ENCODE results near the gene SPEN.
"Not testable (repeated sequence)": the region's sequence is repeated elsewhere in the genome, so short reads cannot be mapped to it uniquely, and the experiment has no call there.

SPEN gene

DNA sequence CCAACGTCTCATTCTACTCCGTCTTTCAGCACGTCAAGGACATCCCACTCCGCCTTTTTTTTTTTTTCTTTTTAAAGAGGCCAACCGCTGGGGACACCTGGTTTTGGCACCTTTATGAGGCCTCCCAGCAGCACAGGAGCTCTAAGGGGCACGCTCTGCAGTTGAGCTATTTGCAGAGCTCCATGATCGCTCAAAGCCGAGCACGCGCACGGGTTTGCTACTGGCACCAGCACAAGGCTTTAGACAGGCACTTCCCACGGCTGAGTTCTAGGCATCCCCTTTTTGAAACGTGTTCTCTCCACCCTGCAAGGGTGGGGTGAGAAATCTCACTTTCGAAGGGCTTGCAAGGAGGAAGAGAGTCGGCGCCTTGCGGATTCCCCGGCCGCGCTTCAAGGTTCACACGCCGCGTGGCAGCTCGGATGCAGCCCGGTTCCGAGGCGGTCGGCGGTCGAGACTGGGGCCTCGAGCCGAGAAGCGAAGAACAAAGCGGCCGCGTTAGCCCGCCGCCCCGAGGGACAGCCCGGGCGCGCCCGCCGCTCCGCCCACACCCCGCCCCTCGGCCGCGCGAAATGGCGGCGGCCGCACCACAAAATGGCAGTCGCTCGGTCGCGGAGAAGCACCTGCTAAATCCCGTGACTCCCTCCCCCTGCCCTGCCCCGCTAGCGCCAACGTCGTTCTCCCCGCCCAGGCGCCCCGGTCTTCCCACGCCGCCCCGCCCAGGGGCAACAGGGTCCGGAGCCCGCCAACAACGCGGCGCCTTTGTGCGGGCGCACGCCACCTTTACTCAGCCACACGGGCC is 12.9 kb upstream of the SPEN start:
- peak; percentile 69 to 84 (median 80) for DNase-seq (ENCODE audit: low read depth in 4 of 4, low spot score in 1 of 4)

DNA sequence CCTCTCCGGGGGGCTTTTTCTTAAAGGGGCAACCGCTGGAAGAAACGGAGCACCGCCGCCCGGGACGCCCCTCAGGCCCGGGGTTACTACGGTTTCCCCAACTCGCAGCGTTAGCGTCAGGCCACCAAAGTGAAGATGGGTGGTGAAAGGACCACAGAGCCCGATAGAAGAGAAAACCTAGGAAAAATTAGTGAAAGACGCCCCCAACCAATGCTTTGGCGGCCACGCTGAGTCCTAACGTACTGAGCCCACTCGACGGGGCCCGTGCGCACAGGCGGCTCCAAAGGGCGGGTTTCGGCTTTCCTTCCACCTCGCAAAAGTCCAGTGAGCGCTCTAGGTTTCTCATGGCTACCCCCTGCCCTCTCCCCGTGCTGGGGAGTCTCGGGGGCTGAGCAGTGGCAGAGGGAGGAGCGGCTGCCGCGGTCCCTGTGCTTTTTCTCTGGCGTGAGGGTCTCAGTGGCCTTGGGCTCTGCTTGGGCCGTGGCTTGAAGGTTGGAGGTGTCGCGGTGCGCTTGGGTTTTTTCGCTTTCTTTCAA is 12.2 kb upstream of the SPEN start:
- no peak for DNase-seq (ENCODE audit: low read depth in 4 of 4, low spot score in 1 of 4)

DNA sequence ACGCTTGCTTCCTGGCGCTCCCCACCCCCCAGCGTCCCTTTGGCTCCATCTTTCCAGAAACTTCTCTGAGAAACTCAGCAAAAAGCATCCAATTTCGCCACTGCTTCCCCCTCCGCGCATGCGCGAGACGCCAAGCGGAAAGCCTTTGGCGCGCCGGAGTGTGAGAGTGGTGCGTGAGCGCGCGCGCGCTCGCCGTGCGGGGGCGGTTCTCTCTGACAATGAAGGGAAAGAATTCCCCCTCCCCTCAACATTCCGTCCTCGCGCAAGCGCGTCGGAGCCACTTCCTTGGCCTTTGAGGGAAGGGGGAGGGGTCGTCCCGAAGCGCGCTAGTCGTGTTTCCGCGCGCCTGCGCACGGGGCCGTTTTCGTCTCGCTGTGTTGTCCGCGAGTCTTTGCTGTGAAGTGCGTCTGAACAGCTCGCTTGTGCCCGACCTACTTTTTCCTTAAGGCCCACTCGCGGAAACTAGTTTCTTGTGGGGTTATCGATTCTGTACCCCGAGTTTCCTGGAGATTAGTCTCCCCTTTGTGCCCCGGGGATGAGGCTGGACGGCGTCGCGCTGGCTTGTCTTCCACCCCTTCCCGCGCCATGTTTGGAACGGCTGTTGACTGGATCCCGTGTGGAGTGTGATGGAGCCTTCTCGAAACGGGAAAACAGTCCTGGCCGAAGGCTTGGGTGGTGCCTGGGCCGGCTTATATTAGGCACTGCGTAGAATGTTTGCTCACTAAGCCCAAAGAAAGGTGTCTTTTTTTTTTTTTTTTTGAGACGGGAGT is 11.6 kb upstream of the SPEN start:
- peak; percentile 98 to 99 (median 99) for DNase-seq (ENCODE audit: low read depth in 4 of 4, low spot score in 1 of 4)

DNA sequence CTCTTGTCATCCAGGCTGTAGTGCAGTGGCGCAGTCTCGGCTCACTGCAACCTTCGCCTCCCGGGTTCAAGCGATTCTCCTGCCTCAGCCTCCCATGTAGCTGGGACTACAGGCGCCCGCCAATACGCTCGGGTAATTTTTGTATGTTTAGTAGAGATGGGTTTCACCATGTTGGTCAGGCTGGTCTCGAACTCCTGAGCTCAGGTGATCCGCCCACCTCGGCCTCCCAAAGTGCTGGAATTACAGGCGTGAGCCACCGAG is 11.1 kb upstream of the SPEN start:
- not testable (repeated sequence) for DNase-seq (ENCODE audit: low read depth in 4 of 4, low spot score in 1 of 4)

DNA sequence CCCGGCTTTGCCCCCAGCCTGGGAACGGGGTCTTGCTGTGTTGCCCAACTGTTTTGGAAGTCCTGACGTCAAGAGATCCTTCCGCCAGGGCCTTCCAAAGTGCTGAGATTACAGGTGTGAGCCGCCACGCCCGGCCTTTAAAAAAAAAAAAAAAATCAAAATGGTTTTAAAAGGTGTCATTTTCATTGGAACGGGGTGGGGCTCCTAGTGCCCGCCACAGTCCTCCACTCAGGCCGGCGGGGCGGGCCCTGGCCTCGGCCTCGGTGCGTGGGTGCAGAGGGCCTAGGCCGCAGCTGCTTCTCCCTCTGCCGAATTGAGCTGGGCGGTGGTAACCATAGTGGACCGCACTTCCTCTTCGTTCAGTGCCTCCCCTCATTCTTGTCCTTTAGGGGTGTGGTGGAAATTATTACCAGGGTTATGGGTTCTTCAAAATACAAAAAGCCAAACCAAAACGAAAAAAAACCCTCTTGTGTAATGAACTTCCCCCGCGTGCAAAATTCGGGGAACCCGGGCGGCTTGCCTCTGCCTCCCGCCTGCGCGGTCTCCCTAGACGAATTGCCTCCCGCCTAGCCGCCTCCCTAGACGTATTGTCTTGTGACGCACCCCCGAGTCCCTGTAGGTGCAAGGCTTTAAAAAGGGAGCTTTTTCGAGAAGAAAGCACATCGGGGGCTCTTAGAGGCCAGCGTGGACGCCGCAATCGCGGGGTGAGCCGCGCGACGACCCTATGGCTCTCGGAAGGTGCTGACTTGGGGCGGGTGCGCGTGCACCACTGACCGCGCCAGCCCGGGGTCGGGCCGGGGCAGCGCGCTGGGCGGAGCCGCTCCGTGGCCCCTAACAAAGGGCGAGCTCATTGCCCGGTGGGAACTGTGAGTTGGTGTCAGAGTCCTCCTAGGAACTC is 10.5 kb upstream of the SPEN start:
- peak in 2 of 4 experiments; percentile 11 to 33 for DNase-seq (ENCODE audit: low read depth in 4 of 4, low spot score in 1 of 4)

DNA sequence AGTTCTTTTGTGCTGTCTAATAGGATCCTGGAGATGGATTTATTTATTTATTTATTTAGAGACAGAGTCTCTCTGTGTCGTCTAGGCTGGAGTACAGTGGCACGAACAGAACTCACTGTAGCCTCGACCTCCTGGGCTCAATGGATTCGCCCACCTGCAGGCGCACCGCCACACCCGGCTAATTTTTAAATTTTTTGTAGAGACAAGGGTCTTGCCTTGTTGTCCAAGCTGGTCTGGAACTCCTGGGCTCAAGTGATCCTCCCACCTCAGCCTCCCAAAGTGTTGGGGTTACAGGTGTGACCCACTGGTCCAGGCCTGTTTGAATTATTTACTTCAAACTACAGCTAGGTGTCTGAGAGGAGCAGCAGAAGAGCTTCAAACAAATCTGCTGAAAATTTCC is 9.6 kb upstream of the SPEN start:
- DNase-seq (ENCODE audit: low read depth in 4 of 4, low spot score in 1 of 4): no peak

DNA sequence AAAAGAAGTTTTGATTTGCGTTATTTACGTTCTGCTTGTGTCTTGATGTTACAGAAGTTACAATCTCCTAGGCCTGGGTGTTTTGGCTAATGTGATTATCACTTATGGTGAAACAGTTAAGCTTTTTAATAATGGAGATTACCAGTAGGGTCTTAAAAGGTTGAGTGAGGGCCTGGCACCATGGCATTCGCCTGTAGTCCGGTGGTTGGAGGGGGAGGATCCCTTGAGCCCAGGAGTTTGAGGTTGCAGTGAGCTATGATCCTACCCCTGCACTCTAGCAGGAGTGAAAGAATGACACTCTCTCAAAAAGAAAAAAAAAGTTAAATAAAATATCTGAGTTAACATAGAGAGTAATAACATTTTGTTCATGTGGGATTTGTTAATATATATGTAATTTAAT is 8.8 kb upstream of the SPEN start:
- no peak for DNase-seq (ENCODE audit: low read depth in 4 of 4, low spot score in 1 of 4)

DNA sequence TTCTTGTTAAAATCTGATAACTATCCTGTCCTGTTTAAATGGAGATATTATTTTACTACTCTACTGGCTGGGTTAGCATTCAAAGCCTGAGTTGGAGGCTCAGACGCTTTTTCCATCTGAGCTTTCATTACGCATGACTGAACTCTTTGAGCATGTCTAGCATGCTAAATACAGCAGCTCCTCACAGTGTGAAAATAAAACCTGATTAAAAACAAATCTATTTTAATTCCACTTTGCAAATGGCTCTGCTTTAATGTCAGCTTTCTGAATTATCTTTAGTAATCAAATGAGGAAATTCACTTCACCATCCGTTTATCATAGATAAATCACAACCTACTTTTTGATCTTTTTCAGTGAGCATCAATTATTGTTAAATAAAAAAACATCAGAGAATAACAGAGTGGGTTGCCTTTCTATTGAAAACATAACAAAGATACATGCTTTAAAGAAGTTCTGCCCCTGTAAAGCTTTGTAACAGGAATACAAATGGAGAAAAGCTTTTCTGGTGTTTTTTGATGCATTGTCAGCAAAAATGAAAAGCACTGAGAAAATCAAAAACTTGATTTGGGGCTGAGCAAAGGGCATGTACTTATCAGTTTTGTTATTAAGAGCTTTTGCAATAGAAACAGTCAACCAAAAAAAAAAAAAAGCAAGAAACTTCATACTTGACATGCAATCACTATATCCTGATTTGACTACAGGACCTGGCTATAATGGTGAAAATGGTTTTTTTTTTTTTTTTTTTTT is 3.5 kb upstream of the SPEN start:
- no peak for DNase-seq (ENCODE audit: low read depth in 4 of 4, low spot score in 1 of 4)

DNA sequence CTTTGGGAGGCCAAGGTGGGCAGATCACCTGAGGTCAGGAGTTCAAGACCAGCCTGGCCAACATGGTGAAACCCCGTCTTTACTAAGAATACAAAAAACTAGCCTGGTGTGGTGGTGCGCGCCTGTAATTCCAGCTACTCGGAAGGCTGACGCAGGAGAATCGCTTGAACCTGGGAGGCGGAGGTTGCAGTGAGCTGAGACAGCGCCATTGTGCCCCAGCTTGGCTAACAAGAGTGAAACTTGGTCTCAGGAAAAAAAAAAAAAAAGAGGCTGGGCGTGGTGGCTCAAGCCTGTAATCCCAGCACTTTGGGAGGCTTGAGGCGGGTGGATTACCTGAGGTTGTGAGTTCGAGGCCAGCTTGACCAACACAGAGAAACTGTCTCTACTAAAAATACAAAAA is 1.5 kb upstream of the SPEN start:
- not testable (repeated sequence) for DNase-seq (ENCODE audit: low read depth in 4 of 4, low spot score in 1 of 4)

DNA sequence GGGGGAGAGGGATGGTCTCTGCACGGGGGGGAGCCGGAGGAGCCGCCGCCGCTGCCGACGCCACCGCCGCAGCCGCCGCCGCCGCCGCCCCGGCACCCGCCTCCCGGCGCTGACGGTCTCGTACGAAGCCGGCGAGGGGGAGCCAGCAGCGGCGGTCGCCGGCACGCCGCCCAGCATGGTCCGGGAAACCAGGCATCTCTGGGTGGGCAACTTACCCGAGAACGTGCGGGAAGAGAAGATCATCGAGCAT is 311 bp downstream of the SPEN start:
- DNase-seq (ENCODE audit: low read depth in 4 of 4, low spot score in 1 of 4): peak in 1 of 4 experiments; percentile 19

DNA sequence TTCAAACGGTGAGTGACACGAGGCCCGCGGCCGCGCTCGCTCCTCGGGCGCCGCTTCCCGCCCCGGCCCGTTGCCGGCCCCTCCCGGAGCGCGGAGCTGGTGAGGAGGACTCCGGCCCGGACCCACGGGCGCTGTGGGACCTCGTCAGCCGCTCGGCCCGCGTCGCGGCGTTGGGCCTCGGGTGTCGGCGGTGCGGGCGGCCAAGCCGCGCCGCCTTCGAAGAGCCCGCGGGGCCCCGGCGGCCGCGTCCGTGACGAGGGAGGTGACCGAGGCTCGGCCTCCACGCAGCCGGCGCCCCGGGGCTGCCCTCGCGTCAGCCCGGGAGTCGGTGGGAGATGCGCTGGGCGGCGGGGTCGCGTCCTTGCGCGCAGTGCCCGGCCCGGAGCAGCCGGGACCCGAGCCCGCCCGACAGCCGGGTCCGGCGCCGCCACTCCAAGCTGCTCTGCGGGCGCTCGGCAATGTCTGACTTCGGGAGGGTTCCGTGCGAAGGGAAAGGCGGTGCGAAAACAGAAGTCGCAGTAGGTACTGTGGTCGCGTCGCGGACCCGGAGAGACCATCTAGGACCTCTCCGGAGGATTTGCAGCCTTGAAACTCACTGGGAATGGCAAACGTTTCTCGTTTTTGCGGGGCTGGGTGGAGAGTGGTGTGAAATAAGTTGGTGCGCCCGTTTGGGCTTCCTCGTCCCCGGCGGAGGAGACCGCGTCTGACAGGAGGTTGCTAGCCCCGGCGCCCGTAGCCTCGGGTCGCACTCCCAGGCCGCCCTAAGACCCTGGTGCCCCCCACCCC is 829 bp downstream of the SPEN start:
- peak in 1 of 4 experiments; percentile 36 for DNase-seq (ENCODE audit: low read depth in 4 of 4, low spot score in 1 of 4)

DNA sequence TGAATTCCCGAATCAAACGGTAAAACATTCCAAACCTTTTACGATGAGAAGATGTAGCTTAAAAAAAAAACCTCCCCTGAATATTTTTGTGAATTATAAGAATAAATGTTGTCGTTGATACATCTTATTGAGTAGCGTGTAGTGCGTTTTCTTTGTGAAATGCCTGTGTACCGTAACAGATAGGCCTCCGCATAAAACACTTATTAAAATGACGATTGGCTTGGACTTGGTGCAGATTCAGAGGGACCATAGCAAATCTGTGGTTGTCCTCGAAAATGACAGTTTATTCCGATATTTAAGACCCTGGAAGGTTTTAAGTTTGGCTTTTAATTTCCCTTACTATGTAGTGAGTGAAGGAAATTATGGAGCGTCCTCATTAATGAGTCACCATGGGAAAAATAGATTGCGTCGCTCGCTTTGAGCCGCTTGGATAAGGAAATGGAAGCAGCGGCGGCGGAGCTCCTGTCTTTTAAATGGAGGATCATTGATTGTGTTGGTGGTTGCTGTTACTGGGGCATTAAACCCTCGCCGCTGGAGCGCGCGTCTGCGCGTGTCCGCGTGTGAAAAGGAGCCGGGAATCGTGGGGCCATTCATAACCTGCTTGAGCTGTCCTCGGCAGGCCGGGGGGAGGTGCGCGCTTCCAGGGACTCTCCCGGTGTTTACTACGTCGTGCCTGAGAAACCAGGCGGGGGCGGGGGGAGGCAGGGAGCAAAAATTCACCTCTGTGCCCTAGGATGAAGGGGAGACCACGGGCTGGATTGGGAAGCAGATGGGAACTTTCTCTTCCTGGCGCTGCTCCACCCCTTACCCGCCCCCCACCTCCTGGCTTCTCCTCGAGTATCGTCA is 1.6 kb downstream of the SPEN start:
- DNase-seq (ENCODE audit: low read depth in 4 of 4, low spot score in 1 of 4): peak in 2 of 4 experiments; percentile 11 to 49

DNA sequence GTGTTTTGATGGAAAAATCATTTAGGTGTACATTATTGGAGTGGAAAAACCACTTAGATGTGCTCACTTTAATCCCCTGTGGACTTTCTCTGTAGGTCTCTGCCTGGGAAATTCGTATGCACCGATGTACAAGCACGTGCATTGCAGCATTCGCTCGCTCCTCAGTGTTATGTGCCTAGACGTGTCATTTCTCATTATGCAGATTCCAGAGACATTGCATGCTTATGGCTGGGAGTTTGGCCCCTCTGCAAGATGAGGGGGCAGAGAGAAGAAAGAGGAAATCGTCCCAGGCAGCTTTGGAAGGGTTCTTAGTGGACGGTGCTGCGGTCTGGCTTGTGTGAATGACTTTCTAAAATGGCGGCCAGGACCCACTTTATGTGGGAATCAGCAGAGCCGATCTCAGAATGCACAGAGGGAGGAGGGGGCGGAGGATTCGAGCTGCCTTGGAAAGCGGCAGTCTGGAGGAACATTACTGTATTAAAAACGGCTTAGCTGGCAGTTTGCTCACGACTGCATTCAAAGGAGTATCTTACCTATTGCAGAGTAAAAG is 2.3 kb downstream of the SPEN start:
- DNase-seq (ENCODE audit: low read depth in 4 of 4, low spot score in 1 of 4): peak in 1 of 4 experiments; percentile 24

DNA sequence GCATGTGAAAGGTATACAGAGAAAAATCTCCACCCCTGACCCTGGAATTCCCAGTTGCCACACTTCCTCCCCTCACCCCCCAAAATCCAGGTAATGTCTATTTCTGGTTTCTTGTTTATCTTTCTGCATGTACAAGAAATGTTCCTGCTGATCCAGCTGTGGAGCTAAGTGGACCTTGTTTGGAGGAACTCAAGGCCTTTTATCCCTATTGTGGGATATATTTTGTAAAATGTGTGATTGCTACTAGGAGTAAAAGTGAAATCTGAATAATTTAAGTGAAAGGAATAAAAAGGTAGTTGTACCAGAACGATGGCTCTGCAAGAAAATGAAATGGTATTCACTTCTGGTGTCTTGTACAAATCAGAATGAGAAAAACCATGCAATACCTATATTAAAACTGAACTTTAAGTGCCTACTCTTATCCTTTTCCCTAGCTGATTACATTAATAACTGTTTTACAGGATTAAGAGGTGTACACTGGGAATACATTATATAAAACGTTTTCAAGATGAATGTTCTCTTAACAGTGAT is 3.0 kb downstream of the SPEN start:
- no peak for DNase-seq (ENCODE audit: low read depth in 4 of 4, low spot score in 1 of 4)

DNA sequence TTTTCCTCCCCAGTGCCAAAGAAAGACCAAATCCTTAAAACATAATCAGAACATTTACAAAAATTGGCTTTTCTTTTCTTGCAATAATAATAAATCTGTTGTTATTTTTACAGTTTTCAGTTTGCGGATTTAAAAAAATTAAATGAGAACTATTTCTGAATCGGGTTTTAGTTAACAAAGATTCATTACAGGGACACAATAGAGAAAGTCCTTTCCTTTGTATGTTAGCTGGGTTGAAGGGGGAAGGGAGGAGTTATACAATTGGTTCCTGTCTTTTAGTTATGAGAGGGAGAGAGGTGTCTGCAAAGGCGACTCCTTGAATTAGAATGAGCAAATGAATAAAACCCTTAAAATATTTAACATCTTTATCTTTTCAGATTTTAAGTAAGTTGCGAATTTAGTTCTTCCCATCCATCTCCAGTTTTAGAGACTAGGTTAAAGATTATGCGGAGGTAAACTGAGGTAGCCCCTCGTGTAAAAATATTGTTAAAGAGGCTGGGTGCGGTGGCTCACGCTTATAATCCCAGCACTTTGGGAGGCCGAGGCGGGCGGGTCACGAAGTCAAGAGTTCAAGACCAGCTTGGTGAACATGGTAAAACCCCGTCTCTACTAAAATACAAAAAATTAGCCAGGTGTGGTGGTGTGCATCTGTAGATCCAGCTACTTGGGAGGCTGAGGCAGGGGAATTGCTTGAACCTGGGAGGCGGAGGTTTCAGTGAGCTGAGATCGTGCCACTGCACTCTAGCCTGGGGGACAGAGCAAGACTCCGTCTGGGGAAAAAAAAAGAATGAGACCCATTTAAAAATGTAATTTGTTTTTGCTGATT is 3.9 kb downstream of the SPEN start:
- DNase-seq (ENCODE audit: low read depth in 4 of 4, low spot score in 1 of 4): no peak

DNA sequence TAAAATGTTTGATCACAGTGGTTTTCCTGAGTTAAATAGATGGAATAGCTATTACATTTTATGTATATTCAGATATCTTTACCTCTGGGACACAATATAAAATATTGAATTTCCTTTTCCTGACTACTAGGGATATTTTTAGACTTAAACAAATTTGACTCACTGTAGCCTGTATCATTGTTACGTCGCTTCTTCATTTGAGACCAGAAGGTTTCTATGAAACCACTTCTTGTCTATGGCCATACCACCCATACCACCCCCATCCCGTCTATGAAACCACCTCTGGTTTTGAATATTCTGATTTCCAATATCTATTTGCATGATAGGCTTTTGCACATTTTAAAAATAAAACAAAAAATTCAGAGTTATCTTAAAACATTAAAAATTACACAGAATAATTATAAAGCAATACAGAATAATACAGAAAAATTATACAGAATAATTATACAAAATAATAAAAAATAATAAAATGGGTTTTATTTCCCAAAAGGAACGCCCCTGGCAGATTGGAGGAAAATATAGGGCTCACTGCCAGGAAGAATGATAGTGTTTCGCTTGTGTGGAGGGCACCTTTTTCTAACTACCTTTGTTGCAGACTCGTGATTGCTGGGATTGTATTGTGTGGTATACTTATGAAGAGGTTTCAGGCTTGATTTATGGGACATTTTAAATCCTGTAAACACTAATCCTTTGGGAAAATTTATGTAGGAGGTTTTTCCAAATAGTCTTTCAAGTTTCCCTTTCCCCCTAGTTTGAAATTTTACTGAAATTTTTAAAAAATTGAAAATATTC is 4.7 kb downstream of the SPEN start:
- no peak for DNase-seq (ENCODE audit: low read depth in 4 of 4, low spot score in 1 of 4)

DNA sequence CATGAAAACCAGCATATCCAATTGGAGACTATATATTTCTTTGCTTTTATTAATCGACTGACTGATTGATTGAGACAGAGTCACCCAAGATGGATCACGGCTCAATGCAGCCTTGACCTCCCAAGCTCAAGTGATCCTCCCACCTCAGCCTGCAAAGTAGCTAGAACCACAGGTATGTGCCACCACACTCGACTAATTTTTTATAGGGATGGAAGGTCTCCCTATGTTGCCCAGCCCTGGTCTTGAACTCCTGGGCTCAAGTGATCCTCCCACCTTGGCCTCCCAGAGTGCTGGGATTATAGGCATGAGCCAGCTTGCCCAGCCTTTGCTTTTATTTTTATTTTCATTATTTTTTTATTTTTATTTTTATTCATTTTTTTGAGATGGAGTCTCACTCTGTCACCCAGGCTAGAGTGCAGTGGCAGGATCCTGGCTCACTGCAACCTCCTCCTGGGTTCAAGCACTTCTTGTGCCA is 5.4 kb downstream of the SPEN start:
- no peak for DNase-seq (ENCODE audit: low read depth in 4 of 4, low spot score in 1 of 4)
